Large intestine (tissue), 3 donors: Measurements from ENCODE around the gene IFT27. TPM values are rescaled to one million over a fixed set of nuclear protein-coding genes. Genes with fewer than 3 reads are reported as not detected.

Experiments
- DNase-seq, 2 donors: peaks; one replicate each; pipeline versions ENCODE4 v3.0.0 to v3.0.0-alpha.2; 2013
- H3K27ac ChIP-seq: one replicate; pipeline ENCODE4 v1.5.1; 2013; ENCODE audit warnings: low read length
- H3K27me3 ChIP-seq: 2 replicates; pipeline ENCODE4 v1.6.1; 2013; ENCODE audit warnings: low read length; ENCODE audit not compliant: control insufficient read depth, insufficient read depth
- H3K36me3 ChIP-seq: 2 replicates; pipeline ENCODE4 v1.6.1; 2013; ENCODE audit warnings: low read length; ENCODE audit not compliant: control insufficient read depth, insufficient read depth
- H3K4me1 ChIP-seq: one replicate; pipeline ENCODE4 v1.6.1; 2013; ENCODE audit warnings: low read length; ENCODE audit not compliant: control insufficient read depth, insufficient read depth
- H3K4me3 ChIP-seq: one replicate; pipeline ENCODE4 v1.5.1; 2013; ENCODE audit warnings: low read length
- H3K9me3 ChIP-seq: one replicate; pipeline ENCODE4 v1.6.1; 2013; ENCODE audit warnings: mild to moderate bottlenecking, low read depth, low read length, moderate library complexity; ENCODE audit not compliant: control insufficient read depth
- WGBS: methylation state at CpG from one replicate; pipeline ENCODE4 v1.1.5; 2013; ENCODE audit warnings: low lambda C conversion rate; ENCODE audit not compliant: insufficient coverage; 5-methylcytosine and 5-hydroxymethylcytosine counted together
- polyA plus RNA-seq: library from polyadenylated mRNA; unstranded; fragments of 120-200 nt; gene quantifications from one replicate; pipeline ENCODE4 v1.2.1, GENCODE V29; 2013

IFT27 gene
- polyA plus RNA-seq, 1 donor = 28.7 TPM

GRCh38 chr22:36775586-36775963, 344 bp downstream of the IFT27 start:
- no CpG with 5 or more reads among the region's 23 CpGs for WGBS
- DNase-seq = peak; percentile 26 to 39

GRCh38 chr22:36773935-36774334, 2.0 kb downstream of the IFT27 start:
- Histone ChIP-seq H3K4me1 (peaks cover 13% of the 10 kb centered on the region), H3K27me3 (no peaks in the 10 kb centered on the region), H3K36me3 (no peaks in the 10 kb centered on the region), H3K9me3 (no peaks in the 10 kb centered on the region), H3K4me3 (no peak overlapping the region), H3K27ac (no peak overlapping the region)
- no CpG with 5 or more reads among the region's 3 CpGs for WGBS
- DNase-seq = no peak

More at GRCh38 chr22:36775586-36775963, 344 bp downstream of the IFT27 start:
- Histone ChIP-seq H3K27me3 (no peaks in the 10 kb centered on the region), H3K9me3 (no peaks in the 10 kb centered on the region), H3K4me1 (peaks cover 13% of the 10 kb centered on the region), H3K27ac (peak overlapping the region; percentile 36), H3K36me3 (no peaks in the 10 kb centered on the region), H3K4me3 (peak overlapping the region; percentile 73)

GRCh38 chr22:36772451-36772850, 3.5 kb downstream of the IFT27 start:
- Histone ChIP-seq H3K9me3 (no peaks in the 10 kb centered on the region), H3K27ac (no peak overlapping the region), H3K27me3 (no peaks in the 10 kb centered on the region), H3K4me1 (peaks cover 13% of the 10 kb centered on the region), H3K4me3 (no peak overlapping the region), H3K36me3 (no peaks in the 10 kb centered on the region)
- WGBS = 96% methylated on average over 3 of the region's 8 CpGs
- DNase-seq = no peak

- no peaks in the 10 kb centered on the region for H3K27me3 ChIP-seq
- H3K9me3 ChIP-seq = no peaks in the 10 kb centered on the region
- H3K4me3 ChIP-seq = no peak overlapping the region
- H3K27ac ChIP-seq = no peak overlapping the region
- 100% methylated on average over 5 of the region's 13 CpGs for WGBS
- no peak for DNase-seq
- peaks cover 7% of the 10 kb centered on the region for H3K4me1 ChIP-seq
- H3K36me3 ChIP-seq = peaks cover 7% of the 10 kb centered on the region
Measured at GRCh38 chr22:36771356-36772063, 4.4 kb downstream of the IFT27 start.

GRCh38 chr22:36770513-36771231, 5.2 kb downstream of the IFT27 start:
- Histone ChIP-seq H3K4me3 (no peak overlapping the region), H3K36me3 (peaks cover 14% of the 10 kb centered on the region), H3K27ac (no peak overlapping the region), H3K4me1 (peaks cover 5% of the 10 kb centered on the region), H3K9me3 (no peaks in the 10 kb centered on the region), H3K27me3 (no peaks in the 10 kb centered on the region)
- no CpG with 5 or more reads among the region's 11 CpGs for WGBS
- no peak for DNase-seq

GRCh38 chr22:36769541-36770512, 6.1 kb downstream of the IFT27 start:
- H3K27ac ChIP-seq = no peak overlapping the region
- H3K4me1 ChIP-seq = peaks cover under 1% of the 10 kb centered on the region
- WGBS = 75% methylated on average over 4 of the region's 23 CpGs
- H3K27me3 ChIP-seq = no peaks in the 10 kb centered on the region
- no peak overlapping the region for H3K4me3 ChIP-seq
- H3K36me3 ChIP-seq = peaks cover 17% of the 10 kb centered on the region
- no peak for DNase-seq
- H3K9me3 ChIP-seq = no peaks in the 10 kb centered on the region

GRCh38 chr22:36768616-36769015, 7.3 kb downstream of the IFT27 start:
- H3K27ac ChIP-seq = no peak overlapping the region
- H3K4me3 ChIP-seq = no peak overlapping the region
- H3K27me3 ChIP-seq = no peaks in the 10 kb centered on the region
- H3K9me3 ChIP-seq = no peaks in the 10 kb centered on the region
- WGBS = 90% methylated on average over 2 of the region's 13 CpGs
- DNase-seq = no peak
- peaks cover 17% of the 10 kb centered on the region for H3K36me3 ChIP-seq
- H3K4me1 ChIP-seq = no peaks in the 10 kb centered on the region

GRCh38 chr22:36768141-36768540, 7.8 kb downstream of the IFT27 start:
- H3K27me3 ChIP-seq = no peaks in the 10 kb centered on the region
- H3K4me3 ChIP-seq = no peak overlapping the region
- no CpG with 5 or more reads among the region's 5 CpGs for WGBS
- peaks cover 20% of the 10 kb centered on the region for H3K36me3 ChIP-seq
- DNase-seq = no peak
- H3K27ac ChIP-seq = no peak overlapping the region
- H3K4me1 ChIP-seq = no peaks in the 10 kb centered on the region
- no peaks in the 10 kb centered on the region for H3K9me3 ChIP-seq

- Histone ChIP-seq H3K27ac (no peak overlapping the region), H3K4me3 (no peak overlapping the region), H3K27me3 (no peaks in the 10 kb centered on the region), H3K9me3 (no peaks in the 10 kb centered on the region), H3K4me1 (peaks cover 4% of the 10 kb centered on the region), H3K36me3 (peaks cover 23% of the 10 kb centered on the region)
- no peak for DNase-seq
- 100% methylated on average over 1 of the region's 10 CpGs for WGBS
Measured at GRCh38 chr22:36767035-36767775, 8.7 kb downstream of the IFT27 start.
